ENCODE results near the gene ZFYVE28.

The ZFYVE28 gene

GRCh38 chr4:2354118-2354517, 64.3 kb downstream of the ZFYVE28 start:
- Mint-ChIP-seq H3K9me3 (ENCODE audit: low read depth) (no peaks in the 10 kb centered on the region), H3K27me3 (no peaks in the 10 kb centered on the region), H3K4me3 (no peak overlapping the region), H3K4me1 (ENCODE audit: low read depth) (peaks cover 8% of the 10 kb centered on the region), H3K27ac (no peak overlapping the region), H3K36me3 (no peaks in the 10 kb centered on the region)

GRCh38 chr4:2353222-2354107, 65.0 kb downstream of the ZFYVE28 start:
- no peaks in the 10 kb centered on the region for H3K36me3 Mint-ChIP-seq
- H3K4me3 Mint-ChIP-seq, result no peak overlapping the region
- H3K27me3 Mint-ChIP-seq, result no peaks in the 10 kb centered on the region
- H3K27ac Mint-ChIP-seq, result no peak overlapping the region
- H3K4me1 Mint-ChIP-seq (ENCODE audit: low read depth), result peaks cover 8% of the 10 kb centered on the region
- no peaks in the 10 kb centered on the region for H3K9me3 Mint-ChIP-seq (ENCODE audit: low read depth)

- H3K36me3 Mint-ChIP-seq, result no peaks in the 10 kb centered on the region
- H3K27ac Mint-ChIP-seq, result no peak overlapping the region
- peaks cover 11% of the 10 kb centered on the region for H3K4me1 Mint-ChIP-seq (ENCODE audit: low read depth)
- no peaks in the 10 kb centered on the region for H3K9me3 Mint-ChIP-seq (ENCODE audit: low read depth)
- H3K27me3 Mint-ChIP-seq, result no peaks in the 10 kb centered on the region
- no peak overlapping the region for H3K4me3 Mint-ChIP-seq
Measured at GRCh38 chr4:2352729-2353221, 65.7 kb downstream of the ZFYVE28 start.

- H3K27ac Mint-ChIP-seq, result no peak overlapping the region
- H3K9me3 Mint-ChIP-seq (ENCODE audit: low read depth), result no peaks in the 10 kb centered on the region
- H3K4me1 Mint-ChIP-seq (ENCODE audit: low read depth), result peaks cover 17% of the 10 kb centered on the region
- H3K36me3 Mint-ChIP-seq, result peaks cover 3% of the 10 kb centered on the region
- H3K4me3 Mint-ChIP-seq, result no peak overlapping the region
- H3K27me3 Mint-ChIP-seq, result no peaks in the 10 kb centered on the region
Measured at GRCh38 chr4:2352171-2352570, 66.3 kb downstream of the ZFYVE28 start.

GRCh38 chr4:2350982-2351381, 67.5 kb downstream of the ZFYVE28 start:
- H3K9me3 Mint-ChIP-seq (ENCODE audit: low read depth), result no peaks in the 10 kb centered on the region
- no peaks in the 10 kb centered on the region for H3K27me3 Mint-ChIP-seq
- H3K4me1 Mint-ChIP-seq (ENCODE audit: low read depth), result peaks cover 18% of the 10 kb centered on the region
- peaks cover 3% of the 10 kb centered on the region for H3K36me3 Mint-ChIP-seq
- H3K4me3 Mint-ChIP-seq, result no peak overlapping the region
- H3K27ac Mint-ChIP-seq, result no peak overlapping the region

- H3K4me1 Mint-ChIP-seq (ENCODE audit: low read depth), result peaks cover 9% of the 10 kb centered on the region
Measured at GRCh38 chr4:2348786-2349185, 69.7 kb downstream of the ZFYVE28 start.

GRCh38 chr4:2347190-2347589, 71.3 kb downstream of the ZFYVE28 start:
- Mint-ChIP-seq H3K36me3 (peaks cover 12% of the 10 kb centered on the region), H3K27me3 (no peaks in the 10 kb centered on the region), H3K27ac (no peak overlapping the region), H3K4me1 (ENCODE audit: low read depth) (peaks cover 9% of the 10 kb centered on the region), H3K9me3 (ENCODE audit: low read depth) (peaks cover 7% of the 10 kb centered on the region), H3K4me3 (no peak overlapping the region)

More at GRCh38 chr4:2348786-2349185, 69.7 kb downstream of the ZFYVE28 start:
- Mint-ChIP-seq H3K27me3 (no peaks in the 10 kb centered on the region), H3K36me3 (peaks cover 12% of the 10 kb centered on the region), H3K27ac (no peak overlapping the region), H3K4me3 (no peak overlapping the region), H3K9me3 (ENCODE audit: low read depth) (peaks cover 7% of the 10 kb centered on the region)

GRCh38 chr4:2343476-2343875, 75.0 kb downstream of the ZFYVE28 start:
- Mint-ChIP-seq H3K9me3 (ENCODE audit: low read depth) (peaks cover 7% of the 10 kb centered on the region), H3K27ac (no peak overlapping the region), H3K36me3 (peaks cover 12% of the 10 kb centered on the region), H3K27me3 (no peaks in the 10 kb centered on the region), H3K4me1 (ENCODE audit: low read depth) (peaks cover 9% of the 10 kb centered on the region), H3K4me3 (no peak overlapping the region)

- Mint-ChIP-seq H3K4me1 (ENCODE audit: low read depth) (no peaks in the 10 kb centered on the region), H3K4me3 (no peak overlapping the region), H3K27me3 (no peaks in the 10 kb centered on the region), H3K36me3 (peaks cover 9% of the 10 kb centered on the region), H3K27ac (no peak overlapping the region), H3K9me3 (ENCODE audit: low read depth) (peaks cover 7% of the 10 kb centered on the region)
Measured at GRCh38 chr4:2341911-2342652, 76.4 kb downstream of the ZFYVE28 start.

- Mint-ChIP-seq H3K36me3 (peaks cover 9% of the 10 kb centered on the region), H3K4me1 (ENCODE audit: low read depth) (no peaks in the 10 kb centered on the region), H3K27ac (no peak overlapping the region), H3K4me3 (no peak overlapping the region), H3K27me3 (no peaks in the 10 kb centered on the region), H3K9me3 (ENCODE audit: low read depth) (peaks cover 7% of the 10 kb centered on the region)
Measured at GRCh38 chr4:2341261-2341841, 77.1 kb downstream of the ZFYVE28 start.

- peaks cover 5% of the 10 kb centered on the region for H3K9me3 Mint-ChIP-seq (ENCODE audit: low read depth)
- no peak overlapping the region for H3K4me3 Mint-ChIP-seq
- H3K27ac Mint-ChIP-seq, result no peak overlapping the region
- H3K4me1 Mint-ChIP-seq (ENCODE audit: low read depth), result peaks cover 2% of the 10 kb centered on the region
- H3K27me3 Mint-ChIP-seq, result no peaks in the 10 kb centered on the region
- H3K36me3 Mint-ChIP-seq, result peaks cover 7% of the 10 kb centered on the region
Measured at GRCh38 chr4:2340272-2341061, 78.0 kb downstream of the ZFYVE28 start.

GRCh38 chr4:2339458-2340271, 78.8 kb downstream of the ZFYVE28 start:
- Mint-ChIP-seq H3K27me3 (no peaks in the 10 kb centered on the region), H3K36me3 (peaks cover 3% of the 10 kb centered on the region), H3K4me3 (no peak overlapping the region), H3K27ac (no peak overlapping the region), H3K9me3 (ENCODE audit: low read depth) (no peaks in the 10 kb centered on the region), H3K4me1 (ENCODE audit: low read depth) (peaks cover 2% of the 10 kb centered on the region)

- Mint-ChIP-seq H3K27me3 (no peaks in the 10 kb centered on the region), H3K4me1 (ENCODE audit: low read depth) (peaks cover 2% of the 10 kb centered on the region), H3K27ac (no peak overlapping the region), H3K9me3 (ENCODE audit: low read depth) (no peaks in the 10 kb centered on the region), H3K36me3 (peaks cover 1% of the 10 kb centered on the region), H3K4me3 (no peak overlapping the region)
Measured at GRCh38 chr4:2338754-2339457, 79.5 kb downstream of the ZFYVE28 start.
